Stomach (tissue), 9 donors: ENCODE measurements around the gene RILP. TPM values are rescaled to one million over a fixed set of nuclear protein-coding genes. Genes with fewer than 3 reads are reported as not detected.
"Not testable (repeated sequence)": the region's sequence is repeated elsewhere in the genome, so short reads cannot be mapped to it uniquely, and the experiment has no call there.

Experiments used
- DNase-seq, 2 donors: peaks; one replicate each; pipeline versions ENCODE4 v3.0.0 to v3.0.0-alpha.2; 2013 to 2019
- H3K27ac ChIP-seq, 5 donors: fragments of 200-600 bp in 4 of 5; sonication (generic) in 4 of 5; one replicate each; pipeline ENCODE4 v1.5.1; 2013 to 2019; ENCODE audit warnings: mild to moderate bottlenecking in 1 of 5, moderate library complexity in 1 of 5
- H3K27me3 ChIP-seq, 3 donors: fragments of 200-600 bp; sonication (generic); one replicate each; pipeline ENCODE4 v1.5.1; 2017 to 2019; ENCODE audit warnings: mixed run types in 1 of 3
- H3K36me3 ChIP-seq, 4 donors: fragments of 200-600 bp; sonication (generic); 1 replicate in 3 of 4; 2 replicates in 1 of 4; pipeline ENCODE4 v1.5.1; 2016 to 2019
- H3K4me1 ChIP-seq, 4 donors: fragments of 200-600 bp; sonication (generic); one replicate each; pipeline ENCODE4 v1.5.1; 2016 to 2019
- H3K4me3 ChIP-seq, 4 donors: fragments of 200-600 bp; sonication (generic) in 3 of 4; one replicate each; pipeline ENCODE4 v1.5.1; 2016 to 2019; ENCODE audit warnings: mild to moderate bottlenecking in 1 of 4
- H3K9me3 ChIP-seq, 4 donors: fragments of 200-600 bp; sonication (generic); one replicate each; pipeline ENCODE4 v1.5.1; 2016 to 2019
- CTCF ChIP-seq, 7 experiments: fragments of 450-650 bp in 4 of 7; fragments of 200-600 bp in 3 of 7; sonication (generic) in 3 of 7; IDR thresholded peaks; one replicate each; pipeline ENCODE4 v1.5.1; 2016 to 2019; ENCODE audit warnings: antibody characterized with exemption in 7 of 7, control low read depth in 2 of 7, mild to moderate bottlenecking in 1 of 7
- EP300 ChIP-seq: sonication (generic); formaldehyde crosslinking; IDR thresholded peaks from one replicate; pipeline ENCODE4 v1.6.1; 2017; ENCODE audit warnings: antibody characterized with exemption
- POLR2A ChIP-seq, 4 donors: fragments of 450-650 bp; IDR thresholded peaks; one replicate each; pipeline ENCODE4 v1.6.1; 2016; ENCODE audit warnings: antibody characterized with exemption in 4 of 4, control low read depth in 2 of 4, mild to moderate bottlenecking in 1 of 4, moderate library complexity in 1 of 4
- POLR2AphosphoS5 ChIP-seq, 3 donors: sonication (generic); formaldehyde crosslinking; IDR thresholded peaks; one replicate each; pipeline ENCODE4 v1.6.1; 2016; ENCODE audit warnings: antibody characterized with exemption in 3 of 3
- WGBS, 5 donors: extraction: QIAGEN DNeasy Blood & Tissue Kit in 3 of 5; methylation state at CpG; one replicate each; pipeline versions ENCODE4 v1.1.5 to v1.1.7; 2013 to 2018; 5-methylcytosine and 5-hydroxymethylcytosine counted together
- intact Hi-C: fragments of 100-400 bp; cut with DNase I; formaldehyde crosslinking; loops from one replicate; pipeline ENCODE4 v1.15.1; 2023; ENCODE audit warnings: low total_unique reads
- polyA plus RNA-seq, 3 donors: library from polyadenylated mRNA; stranded (reverse); fragments of 200-250 nt; gene quantifications; one replicate each; pipeline ENCODE4 v1.2.3, GENCODE V29; 2013
- total RNA-seq, 5 donors: library from RNA; depleted of rRNA; stranded (reverse); fragments of >200 nt; gene quantifications; one replicate each; pipeline versions ENCODE4 v1.1.0 to v1.2.3, GENCODE V29; 2014 to 2016
- donor health status: healthy with polysubstance abuse.
- donor health status: Bipolar disorder and iron deficiency.
- donor health status: healthy.

RILP gene
- total and polyA plus RNA-seq, 8 donors = 8.6 to 284 (median 25.8) TPM

GRCh38 chr17:1683459-1683858, 33.8 kb upstream of the RILP start:
- TF ChIP-seq CTCF (IDR thresholded peaks at IDR 0.05) = no peak
- no peak for TF ChIP-seq POLR2AphosphoS5 (IDR thresholded peaks at IDR 0.05)
- no peak for TF ChIP-seq EP300
- no peak for TF ChIP-seq POLR2A (IDR thresholded peaks at IDR 0.05)
- DNase-seq = no peak
- Histone ChIP-seq H3K4me3 (peak overlapping the region; percentile 79 to 98 (median 85)), H3K36me3 (peaks cover 42 to 52% (median 50%) of the 10 kb centered on the region in 4 donors), H3K27me3 (no peaks in the 10 kb centered on the region), H3K9me3 (no peaks in the 10 kb centered on the region), H3K27ac (peak overlapping the region in 4 of 5 donors; percentile 95 to 97 (median 96)), H3K4me1 (peaks cover 17 to 32% (median 23%) of the 10 kb centered on the region in 4 donors)
- 72 to 79% (median 77%) methylated on average over 5 of the region's 5 CpGs for WGBS, 5 donors
- intact Hi-C loops = no loop called here

GRCh38 chr17:1676401-1676800, 26.7 kb upstream of the RILP start:
- no peak overlapping the region for H3K4me3 ChIP-seq
- H3K36me3 ChIP-seq = peaks cover 100% of the 10 kb centered on the region in 4 donors
- H3K4me1 ChIP-seq = no peaks in the 10 kb centered on the region
- no peak for TF ChIP-seq CTCF (IDR thresholded peaks at IDR 0.05)
- TF ChIP-seq POLR2A (IDR thresholded peaks at IDR 0.05) = no peak
- no peak for TF ChIP-seq EP300
- no peak for TF ChIP-seq POLR2AphosphoS5 (IDR thresholded peaks at IDR 0.05)
- DNase-seq = no peak
- 91 to 95% (median 94%) methylated on average over 13 of the region's 13 CpGs for WGBS, 5 donors
- no peaks in the 10 kb centered on the region for H3K9me3 ChIP-seq
- no peak overlapping the region for H3K27ac ChIP-seq
- intact Hi-C loops = no loop called here
- no peaks in the 10 kb centered on the region for H3K27me3 ChIP-seq

- intact Hi-C loops = no loop called here
- H3K36me3 ChIP-seq = peaks cover 96 to 100% (median 99%) of the 10 kb centered on the region in 4 donors
- H3K9me3 ChIP-seq = no peaks in the 10 kb centered on the region
- no peak for DNase-seq
- no peak overlapping the region for H3K4me3 ChIP-seq
- no peaks in the 10 kb centered on the region for H3K27me3 ChIP-seq
- TF ChIP-seq EP300 = no peak
- TF ChIP-seq POLR2A (IDR thresholded peaks at IDR 0.05) = no peak
- no peak for TF ChIP-seq CTCF (IDR thresholded peaks at IDR 0.05)
- TF ChIP-seq POLR2AphosphoS5 (IDR thresholded peaks at IDR 0.05) = no peak
- 76 to 92% (median 87%) methylated on average over 26 of the region's 26 CpGs for WGBS, 5 donors
- peaks cover 0 to 23% (median 13%) of the 10 kb centered on the region in 4 donors for H3K4me1 ChIP-seq
- no peak overlapping the region for H3K27ac ChIP-seq
Observed at GRCh38 chr17:1673041-1673785, 23.5 kb upstream of the RILP start.

GRCh38 chr17:1663934-1664333, 14.3 kb upstream of the RILP start:
- DNase-seq, intact Hi-C loops, H3K9me3 ChIP-seq, H3K27me3 ChIP-seq, H3K4me3 ChIP-seq, H3K27ac ChIP-seq: not testable (repeated sequence)
- 86 to 95% (median 89%) methylated on average over 5 of the region's 5 CpGs for WGBS, 5 donors
- H3K36me3 ChIP-seq = peaks cover 71 to 100% (median 99%) of the 10 kb centered on the region in 4 donors
- H3K4me1 ChIP-seq = peaks cover 0 to 21% (median 12%) of the 10 kb centered on the region in 4 donors

- Histone ChIP-seq H3K36me3 (peaks cover 86 to 100% (median 100%) of the 10 kb centered on the region in 4 donors), H3K4me1 (no peaks in the 10 kb centered on the region), H3K4me3 (no peak overlapping the region), H3K9me3 (no peaks in the 10 kb centered on the region), H3K27ac (no peak overlapping the region), H3K27me3 (no peaks in the 10 kb centered on the region)
- TF ChIP-seq POLR2AphosphoS5 (IDR thresholded peaks at IDR 0.05) (no peak), CTCF (IDR thresholded peaks at IDR 0.05) (no peak), EP300 (no peak), POLR2A (IDR thresholded peaks at IDR 0.05) (no peak)
- DNase-seq = no peak
- 93 to 94% (median 93%) methylated on average over 8 to 12 of the region's 12 CpGs for WGBS, 5 donors
- intact Hi-C loops = no loop called here
Observed at GRCh38 chr17:1661045-1661444, 11.4 kb upstream of the RILP start.
